HepG2 (cell line): Measurements from ENCODE around the gene RNF133. TPM values are rescaled to one million over a fixed set of nuclear protein-coding genes. Genes with fewer than 3 reads are reported as not detected.
A peak's percentile ranks its signal among the peaks of the same experiment; 100 is the strongest.

Experiments used
- ATAC-seq: fragments of 200-7000 bp; cut with Tn5 transposase; 3 replicates; pipeline ENCODE4 v1.9.1; 2020; ENCODE audit warnings: mild to moderate bottlenecking, moderate library complexity
- BruUV-seq: library from RNA; stranded (reverse); fragments of 400-500 nt; replicated peaks from 2 replicates; lab custom pipeline; 2021; lab: Mats Ljungman, UMichigan
- CTCF ChIA-PET: fragments of 300-600 bp; formaldehyde crosslinking; extraction: SDS; loops from one replicate; lab custom pipeline; 2021; ENCODE audit warnings: low total read pairs, inconsistent platforms, low intra/inter-chr PET ratio; lab: Yijun Ruan, JAX
- POLR2A ChIA-PET: fragments of 350-600 bp; sonication (Branson Sonifier 250); formaldehyde crosslinking; loops from one replicate; lab custom pipeline; 2020; ENCODE audit warnings: antibody characterized with exemption, inconsistent platforms; lab: Yijun Ruan, JAX
- DNase-seq: peaks from one replicate; pipeline ENCODE4 v3.0.0-alpha.2; 2015; ENCODE audit warnings: low spot score
- FAIRE-seq: peaks from 3 replicates; lab custom pipeline; 2011; peaks lifted over from hg19 to GRCh38; lab: Jason Lieb, UNC
- H2AFZ ChIP-seq: one replicate; pipeline ENCODE4 v1.6.1; 2011; ENCODE audit warnings: low read length, inconsistent platforms
- H3K27ac ChIP-seq: fragments of 300-600 bp; 3 replicates; pipeline ENCODE4 v1.8.0; 2011; ENCODE audit warnings: mixed run types, mild to moderate bottlenecking, mixed read lengths, low read length, inconsistent platforms; ENCODE audit not compliant: insufficient read depth; ENCODE audit errors: extremely low read length
- H3K27me3 ChIP-seq, 2 experiments: fragments of 200-600 bp in 1 of 2; 2 replicates in 1 of 2; 3 replicates in 1 of 2; pipeline versions ENCODE4 v1.6.0 to v1.8.0; 2011; ENCODE audit warnings: low read length in 2 of 2, mild to moderate bottlenecking in 2 of 2, moderate library complexity in 2 of 2, inconsistent platforms in 1 of 2; ENCODE audit not compliant: insufficient read depth in 2 of 2, control insufficient read depth in 1 of 2
- H3K36me3 ChIP-seq, 2 experiments: fragments of 200-600 bp in 1 of 2; replicated peaks in 1 of 2; 2 replicates in 1 of 2; 3 replicates in 1 of 2; pipeline versions ENCODE4 v1.5.1 to v1.8.0; 2011; ENCODE audit warnings: low read length in 2 of 2, inconsistent platforms in 1 of 2; ENCODE audit not compliant: insufficient read depth in 2 of 2, control insufficient read depth in 1 of 2
- H3K4me1 ChIP-seq: 2 replicates; pipeline ENCODE4 v1.5.1; 2012; ENCODE audit warnings: low read length, inconsistent platforms; ENCODE audit not compliant: insufficient read depth
- H3K4me2 ChIP-seq: 2 replicates; pipeline ENCODE4 v1.6.0; 2011; ENCODE audit warnings: low read depth, low read length, inconsistent platforms
- H3K4me3 ChIP-seq, 3 experiments: fragments of 200-600 bp in 1 of 3; sonication (generic), shearing (Covaris generic) in 1 of 3; replicated peaks in 1 of 3; 2 replicates each; pipeline ENCODE4 v1.5.1; 2011 to 2016; ENCODE audit warnings: low read length in 3 of 3, inconsistent platforms in 2 of 3, low read depth in 2 of 3, mild to moderate bottlenecking in 2 of 3, control low read depth in 1 of 3, mixed read lengths in 1 of 3; ENCODE audit not compliant: insufficient read depth in 1 of 3
- H3K79me2 ChIP-seq: one replicate; pipeline ENCODE4 v1.6.1; 2011; ENCODE audit warnings: low read length, inconsistent platforms; ENCODE audit not compliant: insufficient read depth
- H3K9ac ChIP-seq: 2 replicates; pipeline ENCODE4 v1.6.0; 2011; ENCODE audit warnings: mild to moderate bottlenecking, low read depth, low read length, inconsistent platforms; ENCODE audit not compliant: insufficient read depth
- H3K9me3 ChIP-seq: 2 replicates; pipeline ENCODE4 v1.5.1; 2012; ENCODE audit warnings: mild to moderate bottlenecking, low read length
- H4K20me1 ChIP-seq: 2 replicates; pipeline ENCODE4 v1.6.0; 2011; ENCODE audit warnings: inconsistent platforms, mild to moderate bottlenecking, low read length, moderate library complexity; ENCODE audit not compliant: insufficient read depth
- BATF2 ChIP-seq: sonication (generic); formaldehyde crosslinking; IDR thresholded peaks from 2 replicates; pipeline ENCODE4 v1.8.0; 2022; ENCODE audit warnings: mild to moderate bottlenecking, missing genetic modification reagents, moderate library complexity
- BCL6 ChIP-seq: IDR thresholded peaks from 2 replicates; pipeline ENCODE4 v1.6.1; 2016; ENCODE audit warnings: missing genetic modification reagents, missing compliant biosample characterization
- MXI1 ChIP-seq: IDR thresholded peaks from 3 replicates; pipeline ENCODE4 v1.6.1; 2012; ENCODE audit warnings: low read depth, low read length, inconsistent platforms, borderline replicate concordance
- NCOA5 ChIP-seq: sonication (generic); formaldehyde crosslinking; IDR thresholded peaks from 2 replicates; pipeline ENCODE4 v1.4.0; 2020; ENCODE audit warnings: missing genetic modification reagents
- PRMT3 ChIP-seq: sonication (generic); formaldehyde crosslinking; IDR thresholded peaks from 2 replicates; pipeline ENCODE4 v1.8.1; 2022; ENCODE audit warnings: low read depth, mild to moderate bottlenecking, moderate library complexity, missing genetic modification reagents, borderline replicate concordance
- SRSF4 ChIP-seq: fragments of 200-400 bp; formaldehyde crosslinking; IDR thresholded peaks from one replicate; pipeline ENCODE4 v1.6.1; 2018; ENCODE audit warnings: mild to moderate bottlenecking, low read depth, low read length, moderate library complexity; ENCODE audit not compliant: poor library complexity, severe bottlenecking
- ZNF546 ChIP-seq: sonication (generic); formaldehyde crosslinking; conservative IDR thresholded peaks from 2 replicates; pipeline ENCODE4 v1.8.1; 2023; ENCODE audit warnings: mild to moderate bottlenecking, missing genetic modification reagents
- ZNF747 ChIP-seq: sonication (generic); formaldehyde crosslinking; IDR thresholded peaks from 2 replicates; pipeline ENCODE4 v1.8.1; 2023; ENCODE audit warnings: missing genetic modification reagents, mild to moderate bottlenecking, borderline replicate concordance
- WGBS: methylation state at CpG from one replicate; pipeline ENCODE4 v1.1.6; 2017; ENCODE audit warnings: low lambda C conversion rate; 5-methylcytosine and 5-hydroxymethylcytosine counted together
- in situ Hi-C: cut with HindIII; loops from 2 replicates; pipeline ENCODE4 v1.10.0; 2017; ENCODE audit warnings: low pct_unique_long_range_greater_than_20kb; ENCODE audit not compliant: extremely low pct_ligation_motif_present
- intact Hi-C: fragments of 100-400 bp; cut with micrococcal nuclease; formaldehyde crosslinking; loops from one replicate; pipeline ENCODE4 v1.10.0; 2022; ENCODE audit not compliant: unreplicated experiment
- polyA plus RNA-seq, 8 experiments: library from polyadenylated mRNA; depleted of rRNA in 3 of 8; stranded (reverse) in 7 of 8; unstranded in 1 of 8; fragments of >200 nt; fragmentation: Illumina TruSeq in 4 of 8; extraction: Trizol in 4 of 8; gene quantifications; 2 replicates each; pipeline versions ENCODE4 v1.2.1 to v1.2.3, GENCODE V29; 2011 to 2016; ENCODE audit warnings: low read depth in 4 of 8, missing spikeins in 1 of 8, mixed read lengths in 1 of 8; ENCODE audit not compliant: insufficient read depth in 1 of 8
- total RNA-seq, 5 experiments: library from RNA; depleted of rRNA; stranded (reverse); fragments of >200 nt; fragmentation: Illumina TruSeq; extraction: Trizol; gene quantifications; 2 replicates each; pipeline ENCODE4 v1.2.3, GENCODE V29; 2016; ENCODE audit warnings: low read depth in 1 of 5
- TF ChIP-seq, protein P1 (sequence below): sonication (generic); formaldehyde crosslinking; IDR thresholded peaks from 2 replicates; pipeline ENCODE4 v1.8.1; 2022; ENCODE audit warnings: mild to moderate bottlenecking, missing genetic modification reagents

The RNF133 gene
- total and polyA plus RNA-seq, 2 of the 13 experiments (the other 11 are each of a cell fraction or from before 2014, with no cell fraction given) = 0.13 to 1.00 TPM

DNA sequence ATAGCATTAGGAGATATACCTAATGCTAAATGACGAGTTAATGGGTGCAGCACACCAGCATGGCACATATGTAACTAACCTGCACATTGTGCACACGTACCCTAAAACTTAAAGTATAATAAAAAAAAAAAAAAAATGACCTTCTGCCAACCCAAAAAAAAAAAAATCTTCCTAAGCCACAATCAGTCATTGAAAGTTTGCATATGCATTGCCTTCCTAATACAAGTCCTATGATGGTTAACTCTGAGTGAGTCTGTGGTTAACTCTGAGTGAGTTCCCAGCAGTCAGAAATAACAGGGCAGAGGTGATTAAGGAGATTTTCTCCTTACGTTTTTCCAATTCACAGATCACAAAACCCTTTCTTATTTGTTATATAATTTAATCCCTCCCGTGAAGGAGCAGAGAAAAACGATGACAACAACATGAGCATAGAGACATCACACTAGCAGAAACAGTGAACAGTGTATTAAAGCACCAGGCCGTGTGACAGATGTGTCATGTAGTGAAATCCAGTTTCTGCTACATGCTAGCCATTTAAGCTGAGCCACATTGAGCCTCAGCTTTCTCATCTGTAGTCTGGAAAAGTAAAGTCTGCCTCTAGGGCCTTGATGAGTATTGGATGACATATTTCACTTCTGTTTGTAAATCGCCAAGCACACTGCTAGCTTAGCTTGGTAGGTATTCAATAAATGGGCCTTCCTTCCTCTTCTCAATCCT lies 11.2 kb upstream of the RNF133 start:
- ChIA-PET CTCF (no interaction called here), POLR2A (no interaction called here)
- Histone ChIP-seq H2AFZ (no peak overlapping the region), H3K9ac (no peak overlapping the region), H3K4me3 (no peak overlapping the region), H3K27me3 (no peaks in the 10 kb centered on the region), H3K9me3 (no peaks in the 10 kb centered on the region), H4K20me1 (no peaks in the 10 kb centered on the region), H3K4me2 (no peak overlapping the region), H3K27ac (no peak overlapping the region), H3K4me1 (peaks cover 20% of the 10 kb centered on the region), H3K79me2 (no peaks in the 10 kb centered on the region), H3K36me3 (no peaks in the 10 kb centered on the region)
- TF ChIP-seq MXI1 = no peak
- TF ChIP-seq ZNF747 (CRISPR knock-in tag) = no peak
- TF ChIP-seq SRSF4 = no peak
- TF ChIP-seq PRMT3 (CRISPR knock-in tag) = no peak
- TF ChIP-seq, protein P1, sequence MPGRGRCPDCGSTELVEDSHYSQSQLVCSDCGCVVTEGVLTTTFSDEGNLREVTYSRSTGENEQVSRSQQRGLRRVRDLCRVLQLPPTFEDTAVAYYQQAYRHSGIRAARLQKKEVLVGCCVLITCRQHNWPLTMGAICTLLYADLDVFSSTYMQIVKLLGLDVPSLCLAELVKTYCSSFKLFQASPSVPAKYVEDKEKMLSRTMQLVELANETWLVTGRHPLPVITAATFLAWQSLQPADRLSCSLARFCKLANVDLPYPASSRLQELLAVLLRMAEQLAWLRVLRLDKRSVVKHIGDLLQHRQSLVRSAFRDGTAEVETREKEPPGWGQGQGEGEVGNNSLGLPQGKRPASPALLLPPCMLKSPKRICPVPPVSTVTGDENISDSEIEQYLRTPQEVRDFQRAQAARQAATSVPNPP (CRISPR knock-in tag) = no peak
- no peak for DNase-seq
- WGBS = 93% methylated on average over 7 of the region's 7 CpGs
- ATAC-seq = no peak
- intact Hi-C loops = no loop called here
- TSS peak; percentile 30 for BruUV-seq
- in situ Hi-C loops = no loop called here
- FAIRE-seq = no peak

DNA sequence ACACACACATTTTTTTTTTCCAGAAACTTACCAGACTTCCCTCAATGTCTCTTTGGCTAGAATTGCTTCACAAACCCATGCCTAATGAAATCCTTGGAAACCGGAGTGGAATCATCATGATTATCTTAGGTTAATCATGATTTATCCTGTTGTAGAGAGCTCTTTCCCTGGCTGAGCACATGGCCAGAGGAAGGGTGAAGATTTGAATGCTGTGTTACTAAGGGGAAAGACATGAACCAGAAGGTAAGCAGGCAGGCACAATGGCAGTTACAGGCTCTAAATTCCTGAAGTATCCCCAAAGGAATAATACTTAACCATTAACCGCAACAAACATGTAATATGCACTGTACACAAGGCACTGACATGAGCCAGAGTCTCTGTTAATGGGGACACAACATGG lies 7.9 kb upstream of the RNF133 start:
- H3K27me3 ChIP-seq = no peaks in the 10 kb centered on the region
- H2AFZ ChIP-seq = no peak overlapping the region
- no peaks in the 10 kb centered on the region for H4K20me1 ChIP-seq
- H3K79me2 ChIP-seq = no peaks in the 10 kb centered on the region
- no peaks in the 10 kb centered on the region for H3K9me3 ChIP-seq
- no TSS peak for BruUV-seq
- no peaks in the 10 kb centered on the region; a peak in 1 of 5 replicates for H3K36me3 ChIP-seq
- no peak overlapping the region for H3K9ac ChIP-seq
- FAIRE-seq = no peak
- H3K4me2 ChIP-seq = no peak overlapping the region
- ATAC-seq = no peak; the same call in 2 of the 3 replicates
- TF ChIP-seq NCOA5 = no peak
- TF ChIP-seq ZNF546 (CRISPR knock-in tag) = no peak
- no peak for TF ChIP-seq BCL6 (CRISPR knock-in tag)
- no peak for TF ChIP-seq BATF2 (CRISPR knock-in tag)
- in situ Hi-C loops = no loop called here
- no peak for DNase-seq
- ChIA-PET CTCF (no interaction called here), POLR2A (no interaction called here)
- WGBS = 91% methylated on average over 2 of the region's 2 CpGs
- peaks cover 6% of the 10 kb centered on the region for H3K4me1 ChIP-seq
- H3K27ac ChIP-seq = no peak overlapping the region
- intact Hi-C loops = no loop called here
- H3K4me3 ChIP-seq = no peak overlapping the region
